Lower leg skin (tissue), 3 donors: ENCODE data around the gene FARP1.

Experiments used
- POLR2A ChIP-seq, 2 donors: fragments of 450-650 bp; IDR thresholded peaks; one replicate each; pipeline ENCODE4 v1.6.1; 2016 to 2017; ENCODE audit warnings: antibody characterized with exemption in 2 of 2, mild to moderate bottlenecking in 1 of 2, moderate library complexity in 1 of 2
- TF ChIP-seq, protein P1 (sequence below), 3 donors: fragments of 450-650 bp; IDR thresholded peaks; one replicate each; pipeline ENCODE4 v1.5.1; 2016; ENCODE audit warnings: antibody characterized with exemption in 3 of 3, mild to moderate bottlenecking in 3 of 3, moderate library complexity in 2 of 3

DNA sequence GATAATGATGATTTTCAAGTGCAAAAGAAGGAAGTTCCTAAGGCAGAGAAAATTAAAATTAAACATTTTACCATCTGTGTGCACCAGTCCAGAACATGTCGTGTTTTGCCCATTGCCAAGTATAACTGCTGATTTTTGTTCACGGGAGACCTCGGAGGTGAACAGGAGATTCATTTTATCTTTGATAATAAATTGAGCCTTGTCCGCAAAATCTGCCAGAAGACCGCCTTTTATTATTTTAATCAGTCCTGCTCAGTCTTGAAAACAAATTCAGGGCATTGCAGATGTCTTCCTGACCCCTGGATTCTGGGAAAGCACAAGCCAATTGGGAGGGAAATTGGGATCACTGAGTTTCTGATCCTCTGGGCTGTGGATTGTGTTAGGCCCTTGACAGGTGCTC, 268.1 kb downstream of the FARP1 start:
- no peak for TF ChIP-seq POLR2A (IDR thresholded peaks at IDR 0.05)
- TF ChIP-seq, protein P1, sequence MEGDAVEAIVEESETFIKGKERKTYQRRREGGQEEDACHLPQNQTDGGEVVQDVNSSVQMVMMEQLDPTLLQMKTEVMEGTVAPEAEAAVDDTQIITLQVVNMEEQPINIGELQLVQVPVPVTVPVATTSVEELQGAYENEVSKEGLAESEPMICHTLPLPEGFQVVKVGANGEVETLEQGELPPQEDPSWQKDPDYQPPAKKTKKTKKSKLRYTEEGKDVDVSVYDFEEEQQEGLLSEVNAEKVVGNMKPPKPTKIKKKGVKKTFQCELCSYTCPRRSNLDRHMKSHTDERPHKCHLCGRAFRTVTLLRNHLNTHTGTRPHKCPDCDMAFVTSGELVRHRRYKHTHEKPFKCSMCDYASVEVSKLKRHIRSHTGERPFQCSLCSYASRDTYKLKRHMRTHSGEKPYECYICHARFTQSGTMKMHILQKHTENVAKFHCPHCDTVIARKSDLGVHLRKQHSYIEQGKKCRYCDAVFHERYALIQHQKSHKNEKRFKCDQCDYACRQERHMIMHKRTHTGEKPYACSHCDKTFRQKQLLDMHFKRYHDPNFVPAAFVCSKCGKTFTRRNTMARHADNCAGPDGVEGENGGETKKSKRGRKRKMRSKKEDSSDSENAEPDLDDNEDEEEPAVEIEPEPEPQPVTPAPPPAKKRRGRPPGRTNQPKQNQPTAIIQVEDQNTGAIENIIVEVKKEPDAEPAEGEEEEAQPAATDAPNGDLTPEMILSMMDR (IDR thresholded peaks at IDR 0.05) = no peak
